ENCODE results near the gene TTC39B.

Gene TTC39B

DNA sequence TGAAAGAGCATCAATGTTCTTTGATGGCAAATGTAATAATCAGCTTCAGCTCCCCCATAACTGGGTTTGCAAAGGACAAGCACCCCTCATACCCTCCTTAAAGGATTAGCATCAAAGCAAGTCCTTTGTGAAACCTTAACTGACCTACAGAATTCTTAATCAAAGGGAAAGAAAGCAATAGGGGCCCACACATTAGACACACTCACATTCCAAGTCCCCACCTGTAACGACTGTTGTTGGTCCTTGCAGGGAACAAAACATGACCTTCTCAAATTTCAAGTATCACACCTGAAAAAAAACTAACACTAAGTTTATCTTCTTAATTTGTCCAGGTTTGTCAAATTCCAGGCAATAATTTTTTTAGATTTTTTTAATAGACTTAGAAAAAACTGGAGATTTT is 32.6 kb downstream of the TTC39B start:
- CTCF ChIA-PET, result no interaction called here
- DNase-seq (ENCODE audit: low spot score), result no peak
- POLR2A ChIA-PET (ENCODE audit: low non-redundant PET), result no interaction called here
- TF ChIP-seq, protein P1, sequence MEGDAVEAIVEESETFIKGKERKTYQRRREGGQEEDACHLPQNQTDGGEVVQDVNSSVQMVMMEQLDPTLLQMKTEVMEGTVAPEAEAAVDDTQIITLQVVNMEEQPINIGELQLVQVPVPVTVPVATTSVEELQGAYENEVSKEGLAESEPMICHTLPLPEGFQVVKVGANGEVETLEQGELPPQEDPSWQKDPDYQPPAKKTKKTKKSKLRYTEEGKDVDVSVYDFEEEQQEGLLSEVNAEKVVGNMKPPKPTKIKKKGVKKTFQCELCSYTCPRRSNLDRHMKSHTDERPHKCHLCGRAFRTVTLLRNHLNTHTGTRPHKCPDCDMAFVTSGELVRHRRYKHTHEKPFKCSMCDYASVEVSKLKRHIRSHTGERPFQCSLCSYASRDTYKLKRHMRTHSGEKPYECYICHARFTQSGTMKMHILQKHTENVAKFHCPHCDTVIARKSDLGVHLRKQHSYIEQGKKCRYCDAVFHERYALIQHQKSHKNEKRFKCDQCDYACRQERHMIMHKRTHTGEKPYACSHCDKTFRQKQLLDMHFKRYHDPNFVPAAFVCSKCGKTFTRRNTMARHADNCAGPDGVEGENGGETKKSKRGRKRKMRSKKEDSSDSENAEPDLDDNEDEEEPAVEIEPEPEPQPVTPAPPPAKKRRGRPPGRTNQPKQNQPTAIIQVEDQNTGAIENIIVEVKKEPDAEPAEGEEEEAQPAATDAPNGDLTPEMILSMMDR (conservative IDR thresholded peaks at IDR 0.05; ENCODE audit: low read depth), result no peak
- no peak overlapping the region for H3K27ac ChIP-seq

DNA sequence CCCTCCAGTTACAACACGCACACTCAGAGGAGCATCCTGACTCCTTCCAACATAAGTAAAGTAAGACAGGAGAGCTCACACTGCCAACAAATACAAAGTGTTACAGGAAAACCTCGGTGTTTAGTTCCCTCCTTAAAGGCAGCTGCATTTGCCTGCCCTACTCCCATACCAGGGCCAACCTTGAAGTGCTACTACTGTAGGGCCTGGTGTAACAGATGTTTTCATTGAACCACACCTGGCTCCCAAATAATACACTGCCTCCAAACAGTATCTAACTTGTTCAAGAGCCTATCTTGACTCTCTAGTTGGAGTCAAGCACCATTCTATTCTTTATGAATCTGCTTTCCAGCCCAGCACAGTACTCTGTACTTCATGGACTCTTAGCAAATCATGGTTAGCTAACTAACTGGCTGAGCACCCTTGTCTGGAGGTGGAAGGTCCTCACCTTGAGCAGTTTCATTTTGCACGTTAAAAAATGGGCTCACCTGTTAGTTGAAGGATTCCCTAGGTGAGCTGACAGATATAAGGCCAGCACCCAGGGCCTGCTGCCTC is 34.6 kb downstream of the TTC39B start:
- POLR2A ChIA-PET (ENCODE audit: low non-redundant PET), result no interaction called here
- no peak overlapping the region for H3K27ac ChIP-seq
- TF ChIP-seq, protein P1 (conservative IDR thresholded peaks at IDR 0.05; ENCODE audit: low read depth), result no peak
- no peak for DNase-seq (ENCODE audit: low spot score)
- CTCF ChIA-PET, result no interaction called here

DNA sequence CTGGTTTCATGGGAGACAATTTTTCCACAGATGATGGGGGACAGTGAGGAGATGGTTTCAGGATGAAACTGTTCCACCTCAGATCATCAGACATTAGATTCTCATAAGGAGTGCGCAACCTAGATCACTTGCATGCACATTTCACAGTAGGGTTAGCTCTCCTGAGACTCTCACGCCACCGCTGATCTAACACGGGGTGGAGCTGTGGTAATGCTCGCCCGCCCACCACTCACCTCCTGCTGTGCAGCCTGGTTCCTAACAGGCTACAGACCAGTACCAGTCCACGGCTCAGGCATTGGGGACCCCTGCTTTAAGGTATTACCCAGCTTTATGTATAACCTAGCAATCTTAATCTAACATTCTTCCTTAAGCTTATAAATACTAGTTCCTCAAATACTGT is 35.6 kb downstream of the TTC39B start:
- TF ChIP-seq, protein P1 (conservative IDR thresholded peaks at IDR 0.05; ENCODE audit: low read depth), result no peak
- H3K27ac ChIP-seq, result no peak overlapping the region
- ChIA-PET CTCF (no interaction called here), POLR2A (ENCODE audit: low non-redundant PET) (no interaction called here)
- no peak for DNase-seq (ENCODE audit: low spot score)

DNA sequence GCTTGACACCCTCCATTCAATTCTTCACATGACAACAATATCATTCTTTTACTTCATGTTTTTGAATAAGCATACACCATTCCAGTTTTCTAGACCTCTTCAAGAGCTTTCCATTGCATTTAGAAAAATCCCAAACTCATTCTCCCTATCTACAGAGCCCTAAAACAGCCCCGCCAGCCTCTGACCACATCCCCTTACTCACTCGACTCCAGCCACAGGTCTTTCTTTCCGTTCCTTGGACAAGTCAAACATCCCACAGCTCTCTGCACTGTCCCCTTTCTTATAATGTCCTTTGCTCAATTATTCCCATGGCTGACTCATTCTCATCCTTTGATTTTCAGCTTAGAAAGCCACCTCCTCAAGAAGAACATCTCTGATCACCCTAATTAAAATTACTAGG is 38.2 kb downstream of the TTC39B start:
- TF ChIP-seq, protein P1 (conservative IDR thresholded peaks at IDR 0.05; ENCODE audit: low read depth), result no peak
- CTCF ChIA-PET, result no interaction called here
- POLR2A ChIA-PET (ENCODE audit: low non-redundant PET), result no interaction called here
- H3K27ac ChIP-seq, result no peak overlapping the region
- no peak for DNase-seq (ENCODE audit: low spot score)

DNA sequence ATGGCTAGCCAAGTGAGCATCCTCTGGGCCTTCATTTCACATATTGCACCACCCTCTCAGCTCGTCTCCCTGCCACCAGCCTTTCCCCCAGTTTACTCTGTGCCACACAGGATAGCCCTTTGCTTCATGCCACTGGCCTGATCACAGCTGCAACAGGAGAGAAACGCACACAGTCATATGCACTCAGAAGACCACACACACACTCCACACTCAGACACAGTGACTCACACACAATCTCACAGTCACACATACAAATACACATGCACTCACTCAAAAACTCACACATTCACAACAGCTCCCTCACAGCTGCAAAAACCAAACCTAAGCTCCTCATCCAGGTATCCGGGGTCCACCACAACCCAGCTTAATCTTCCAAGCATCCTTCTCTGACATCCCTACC is 38.7 kb downstream of the TTC39B start:
- TF ChIP-seq, protein P1 (conservative IDR thresholded peaks at IDR 0.05; ENCODE audit: low read depth), result no peak

DNA sequence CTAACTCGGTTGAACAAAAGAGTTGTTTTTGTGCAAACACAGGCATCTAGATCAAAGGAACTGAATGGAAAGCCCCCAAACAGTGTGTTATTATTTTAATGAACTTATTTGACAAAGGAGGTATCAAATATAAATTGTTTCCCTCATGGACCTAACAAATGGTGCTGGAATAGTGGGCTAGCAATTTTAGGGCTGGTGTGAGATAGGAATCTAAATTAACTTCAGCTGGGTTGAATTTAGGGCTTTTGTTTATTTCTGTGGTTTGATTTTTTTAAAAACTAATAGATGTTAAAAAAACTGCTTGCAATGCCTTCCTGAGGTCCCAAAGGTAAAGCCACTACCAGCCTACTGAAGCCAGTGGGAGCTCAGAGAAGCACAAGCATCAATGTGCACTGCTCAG is 42.1 kb downstream of the TTC39B start:
- H3K27ac ChIP-seq, result no peak overlapping the region
- ChIA-PET CTCF (interaction anchor here (0.7 kb wide), 1 partner anchor 519 kb away, joined by 4 read pairs; no protein-coding TSS in a partner anchor), POLR2A (ENCODE audit: low non-redundant PET) (no interaction called here)
- DNase-seq (ENCODE audit: low spot score), result no peak
- TF ChIP-seq, protein P1 (conservative IDR thresholded peaks at IDR 0.05; ENCODE audit: low read depth), result no peak

More for the DNA sequence above, 38.7 kb downstream of the TTC39B start:
- DNase-seq (ENCODE audit: low spot score), result no peak
- ChIA-PET POLR2A (ENCODE audit: low non-redundant PET) (no interaction called here), CTCF (no interaction called here)
- H3K27ac ChIP-seq, result no peak overlapping the region

DNA sequence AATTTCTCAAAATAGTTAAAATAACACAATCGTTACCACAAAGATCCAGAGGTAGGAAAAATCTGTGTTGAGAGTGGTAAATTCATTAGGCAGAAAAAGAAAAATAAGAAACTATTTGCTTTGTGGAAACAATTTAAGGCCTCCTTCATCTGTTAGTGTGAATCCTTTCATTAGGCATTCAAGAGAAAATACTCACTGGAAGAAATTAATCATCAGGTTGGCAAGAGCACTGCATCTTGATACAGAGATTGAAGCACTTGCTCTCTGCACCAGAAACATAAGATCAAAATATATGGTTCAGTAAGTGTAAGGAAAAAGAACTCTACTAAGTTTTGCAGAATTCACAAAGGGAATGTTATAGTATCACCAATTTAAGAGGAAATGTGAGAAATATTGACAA is 44.4 kb downstream of the TTC39B start:
- ChIA-PET CTCF (no interaction called here), POLR2A (ENCODE audit: low non-redundant PET) (no interaction called here)
- TF ChIP-seq, protein P1 (conservative IDR thresholded peaks at IDR 0.05; ENCODE audit: low read depth), result no peak
- no peak overlapping the region for H3K27ac ChIP-seq
- no peak for DNase-seq (ENCODE audit: low spot score)

All from RWPE1 (cell line).